GM21528 (cell line): ENCODE data around the gene TOR1AIP2.

Source experiments
- ATAC-seq: cut with Tn5 transposase; IDR thresholded peaks from one replicate; pipeline ENCODE4 v1.9.1; 2021; ENCODE audit warnings: mild to moderate bottlenecking, moderate library complexity; ENCODE audit not compliant: unreplicated experiment, low FRiP score

The TOR1AIP2 gene

GRCh38 chr1:179826626-179827280 is 50.9 kb downstream of the TOR1AIP2 start:
- ATAC-seq, result no peak

GRCh38 chr1:179825798-179826460 is 51.7 kb downstream of the TOR1AIP2 start:
- no peak for ATAC-seq

GRCh38 chr1:179825206-179825605 is 52.4 kb downstream of the TOR1AIP2 start:
- no peak for ATAC-seq

- ATAC-seq, result no peak
Observed at GRCh38 chr1:179824265-179824664, 53.3 kb downstream of the TOR1AIP2 start.

GRCh38 chr1:179823693-179824092 is 53.9 kb downstream of the TOR1AIP2 start:
- ATAC-seq, result no peak

- ATAC-seq, result no peak
Observed at GRCh38 chr1:179822065-179822464, 55.5 kb downstream of the TOR1AIP2 start.

- no peak for ATAC-seq
Observed at GRCh38 chr1:179821524-179821923, 56.1 kb downstream of the TOR1AIP2 start.

- ATAC-seq, result no peak
Observed at GRCh38 chr1:179820226-179820970, 57.2 kb downstream of the TOR1AIP2 start.

GRCh38 chr1:179818743-179819173 is 58.8 kb downstream of the TOR1AIP2 start:
- ATAC-seq, result no peak

GRCh38 chr1:179818260-179818659 is 59.3 kb downstream of the TOR1AIP2 start:
- no peak for ATAC-seq

GRCh38 chr1:179817789-179818188 is 59.8 kb downstream of the TOR1AIP2 start:
- ATAC-seq, result no peak

GRCh38 chr1:179817056-179817455 is 60.5 kb downstream of the TOR1AIP2 start:
- no peak for ATAC-seq

GRCh38 chr1:179816196-179816960 is 61.2 kb downstream of the TOR1AIP2 start:
- ATAC-seq, result no peak

- no peak for ATAC-seq
Observed at GRCh38 chr1:179815641-179816040, 62.0 kb downstream of the TOR1AIP2 start.

GRCh38 chr1:179814546-179814838 is 63.1 kb downstream of the TOR1AIP2 start:
- ATAC-seq, result no peak

GRCh38 chr1:179813626-179814545 is 63.7 kb downstream of the TOR1AIP2 start:
- no peak for ATAC-seq

GRCh38 chr1:179812501-179813292 is 64.9 kb downstream of the TOR1AIP2 start:
- no peak for ATAC-seq

- ATAC-seq, result no peak
Observed at GRCh38 chr1:179810367-179810715, 67.3 kb downstream of the TOR1AIP2 start.
